ENCODE measurements around the gene ACADM.
"Not testable (repeated sequence)": the region's sequence is repeated elsewhere in the genome, so short reads cannot be mapped to it uniquely, and the experiment has no call there.

The ACADM gene

GRCh38 chr1:75796376-75797272, 72.1 kb downstream of the ACADM start, which contains the start of gene MSH4:
TSS of gene MSH4 (plus strand) at chr1:75796882. CDS start at chr1:75796986, 104 bp downstream.
- no peak for DNase-seq

GRCh38 chr1:75797273-75797588, 72.7 kb downstream of the ACADM start:
- no peak for DNase-seq

- no peak for DNase-seq
These were observed 73.2 kb downstream of the ACADM start for GRCh38 chr1:75797606-75798216.

- DNase-seq: not testable (repeated sequence)
These were observed 77.0 kb downstream of the ACADM start for GRCh38 chr1:75801480-75801879.

- no peak for DNase-seq
These were observed 84.4 kb downstream of the ACADM start for GRCh38 chr1:75808921-75809320.

- not testable (repeated sequence) for DNase-seq
These were observed 85.6 kb downstream of the ACADM start for GRCh38 chr1:75810113-75810512.

GRCh38 chr1:75811211-75811981, 86.9 kb downstream of the ACADM start:
- DNase-seq: no peak

GRCh38 chr1:75812065-75812464, 87.6 kb downstream of the ACADM start:
- DNase-seq: no peak
